NCI-H1694 treated with DMSO at 0.1 percent for 48 hours (cell line): Measurements from ENCODE around the gene XXYLT1.
A peak's percentile ranks its signal among the peaks of the same experiment; 100 is the strongest.
"Not testable (repeated sequence)": the region's sequence is repeated elsewhere in the genome, so short reads cannot be mapped to it uniquely, and the experiment has no call there.

ENCODE experiments used
- DNase-seq: peaks from one replicate; lab custom pipeline; 2025; lab: John Stamatoyannopoulos, UW

The XXYLT1 gene, protein sequence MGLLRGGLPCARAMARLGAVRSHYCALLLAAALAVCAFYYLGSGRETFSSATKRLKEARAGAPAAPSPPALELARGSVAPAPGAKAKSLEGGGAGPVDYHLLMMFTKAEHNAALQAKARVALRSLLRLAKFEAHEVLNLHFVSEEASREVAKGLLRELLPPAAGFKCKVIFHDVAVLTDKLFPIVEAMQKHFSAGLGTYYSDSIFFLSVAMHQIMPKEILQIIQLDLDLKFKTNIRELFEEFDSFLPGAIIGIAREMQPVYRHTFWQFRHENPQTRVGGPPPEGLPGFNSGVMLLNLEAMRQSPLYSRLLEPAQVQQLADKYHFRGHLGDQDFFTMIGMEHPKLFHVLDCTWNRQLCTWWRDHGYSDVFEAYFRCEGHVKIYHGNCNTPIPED

DNA sequence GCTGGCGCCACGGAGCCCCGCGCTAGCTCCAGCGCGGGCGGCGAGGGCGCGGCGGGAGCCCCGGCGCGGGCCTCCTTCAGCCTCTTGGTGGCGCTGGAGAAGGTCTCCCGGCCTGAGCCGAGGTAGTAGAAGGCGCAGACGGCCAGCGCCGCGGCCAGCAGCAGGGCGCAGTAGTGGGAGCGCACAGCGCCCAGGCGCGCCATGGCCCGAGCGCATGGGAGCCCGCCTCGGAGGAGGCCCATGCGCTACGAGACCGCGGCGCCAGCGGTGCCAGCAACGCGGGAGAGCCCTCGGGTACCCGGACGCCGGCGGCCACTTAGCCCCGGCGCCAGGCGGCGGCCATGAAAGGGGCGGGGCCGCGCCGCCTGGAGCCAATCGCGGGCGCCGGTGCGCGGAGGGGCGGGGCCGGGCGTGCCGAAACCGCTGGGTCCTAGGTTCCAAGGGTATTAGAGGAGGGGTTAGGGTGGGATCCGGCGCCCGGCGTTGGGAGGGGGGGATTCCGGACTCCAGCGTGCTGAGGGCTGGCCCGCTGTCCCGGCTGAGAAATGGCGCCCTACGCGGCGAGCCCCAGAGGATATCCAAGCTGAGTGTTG is at the start of gene XXYLT1:
Gene XXYLT1, minus strand, starts transcription at position 343 of the 593 bp plus-strand sequence. Its CDS starts 101 bp downstream, at position 242.
- peak; percentile 93 for DNase-seq

DNA sequence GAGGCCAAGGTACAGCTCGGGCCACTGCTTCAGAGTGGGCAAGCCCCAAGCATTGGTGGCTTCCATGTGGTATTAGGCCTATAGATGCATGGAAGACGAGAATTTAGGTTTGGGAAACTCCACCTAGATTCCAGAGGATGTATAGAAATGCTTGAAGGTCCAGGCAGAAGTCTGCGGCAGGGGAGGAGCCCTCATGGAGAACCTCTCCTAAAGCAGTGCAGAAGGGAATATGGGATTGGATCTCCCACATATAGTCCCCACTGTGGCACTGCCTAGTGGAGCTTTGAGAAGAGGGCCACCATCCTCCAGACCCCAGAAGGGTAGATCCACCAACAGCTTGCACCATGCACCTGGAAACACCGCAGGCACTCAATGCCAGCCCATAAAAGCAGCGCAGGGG is 48.1 kb upstream of the XXYLT1 start:
- DNase-seq: no peak

DNA sequence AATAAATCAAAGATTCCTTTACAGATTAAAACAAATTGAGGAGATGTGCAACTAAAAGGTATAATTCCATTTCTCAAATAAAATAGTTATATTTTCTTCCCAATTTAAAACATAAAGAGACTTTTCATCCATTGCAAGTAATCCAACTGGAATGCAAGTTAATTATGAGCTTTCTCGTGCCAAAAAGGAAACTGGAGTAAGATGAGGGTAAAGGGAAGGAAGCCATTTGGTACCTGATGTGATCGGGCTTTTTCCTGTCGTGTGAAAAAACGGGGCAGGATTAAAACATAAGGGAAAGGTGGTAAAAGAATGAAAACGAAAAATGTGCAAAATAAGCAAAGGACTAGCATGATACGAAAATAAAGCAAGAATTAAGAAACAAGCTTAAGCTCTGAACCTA is 41.8 kb upstream of the XXYLT1 start:
- no peak for DNase-seq

DNA sequence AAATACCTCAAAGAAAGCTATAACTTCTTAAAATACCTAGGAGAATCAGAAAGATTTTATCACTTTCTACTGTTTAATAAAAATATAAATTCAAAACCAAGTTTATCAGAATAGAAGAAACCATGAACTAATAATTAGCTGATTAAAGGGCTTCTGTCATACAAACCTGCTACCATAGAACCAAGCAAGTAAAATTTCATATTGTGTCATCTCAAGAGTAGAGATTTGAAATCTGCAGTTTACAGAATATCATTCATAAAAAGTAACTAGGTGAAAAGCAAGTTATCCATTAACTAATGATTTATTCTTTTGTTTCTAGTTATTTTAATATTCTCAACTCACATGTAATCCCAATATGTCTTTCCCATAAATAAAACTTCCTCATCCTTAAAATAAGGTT is 36.8 kb upstream of the XXYLT1 start:
- DNase-seq: no peak

DNA sequence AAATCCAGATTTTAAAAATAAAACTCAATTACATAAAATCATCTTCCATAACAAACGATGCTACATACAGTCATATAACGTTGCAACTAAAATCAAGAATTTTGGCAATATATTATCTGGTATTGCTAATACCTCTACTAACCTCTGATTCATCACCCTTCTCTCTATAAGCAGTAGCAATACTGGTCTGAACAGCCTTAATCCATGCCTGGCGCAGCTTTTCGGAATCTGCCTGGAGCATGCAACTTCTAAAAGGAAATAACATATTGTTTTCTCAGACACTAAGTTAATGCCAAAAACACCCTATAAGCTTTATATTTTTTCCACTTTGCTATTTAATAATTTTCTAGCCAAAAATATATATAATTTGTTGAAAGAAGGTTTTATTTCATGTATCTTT is 35.4 kb upstream of the XXYLT1 start:
- no peak for DNase-seq

DNA sequence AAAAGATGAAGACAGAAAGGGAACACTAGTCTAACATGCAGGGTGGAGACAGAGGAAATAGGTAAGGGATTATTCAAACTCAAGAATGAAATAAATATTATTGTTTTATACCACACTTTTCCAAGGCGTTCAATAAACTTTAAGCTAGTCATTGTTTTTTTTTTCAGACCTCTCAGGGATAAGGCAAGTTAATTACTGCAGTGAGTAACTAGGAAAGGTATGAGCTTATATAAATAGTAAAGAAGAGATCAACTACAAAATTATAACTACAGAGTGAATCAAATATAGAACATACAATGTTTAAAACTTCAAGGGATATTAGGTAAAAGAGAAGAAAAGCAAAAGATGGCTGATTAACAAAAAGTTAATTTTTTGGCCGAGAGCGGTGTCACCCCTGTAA is 31.5 kb upstream of the XXYLT1 start:
- no peak for DNase-seq

DNA sequence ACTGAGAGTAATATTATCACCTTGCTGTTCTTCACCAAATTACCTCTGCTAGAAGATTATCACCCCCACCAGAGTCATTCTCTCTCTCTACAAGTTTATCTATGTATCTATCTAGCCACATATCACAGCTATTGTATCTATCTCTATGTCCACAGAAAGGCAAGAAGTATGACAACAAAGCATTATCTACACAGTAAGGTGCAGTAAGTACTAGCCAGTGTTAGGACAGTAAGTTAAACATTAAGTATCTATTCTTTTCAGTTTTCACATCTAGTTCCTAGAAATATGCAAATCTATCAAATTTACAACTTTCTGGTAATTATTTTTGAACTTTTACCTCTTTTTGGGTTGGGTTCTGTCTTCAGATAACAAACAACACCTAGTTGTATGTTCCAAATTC is 26.5 kb upstream of the XXYLT1 start:
- DNase-seq: no peak

DNA sequence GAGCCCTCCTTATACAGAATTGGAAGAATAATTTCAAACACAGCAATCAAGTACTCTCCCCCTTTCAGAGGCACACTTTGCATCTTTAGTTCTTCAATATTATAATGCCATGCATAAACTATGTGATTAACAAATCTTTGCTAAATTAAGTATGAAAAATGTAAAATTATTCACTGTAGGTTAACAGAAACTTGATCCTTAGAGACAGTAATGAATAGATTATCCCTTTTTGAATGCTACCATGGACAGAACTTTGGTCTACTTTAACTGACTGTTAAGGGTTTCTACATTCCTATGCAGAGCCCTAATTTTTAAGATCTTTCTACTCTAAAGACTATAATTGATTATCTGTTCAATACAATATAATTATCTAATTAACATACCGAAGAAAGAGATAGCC is 25.7 kb upstream of the XXYLT1 start:
- DNase-seq: no peak

DNA sequence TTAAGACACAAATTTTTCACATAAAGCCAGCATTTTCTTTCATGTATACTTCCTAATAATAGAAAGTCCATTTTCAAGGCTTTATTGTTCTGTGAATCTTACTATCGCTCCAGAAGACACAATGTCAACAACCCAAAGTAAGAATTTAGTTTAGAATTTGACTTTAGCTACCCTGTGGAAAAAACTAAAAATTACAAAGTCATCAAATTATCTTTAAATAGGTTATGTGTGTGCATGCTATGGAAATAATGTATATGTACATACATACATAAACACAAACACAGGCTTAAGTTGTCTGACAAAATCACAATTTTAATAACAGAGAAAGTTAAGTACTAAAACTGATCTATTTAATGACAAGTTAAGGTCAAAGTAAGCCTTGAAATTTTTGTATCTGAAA is 20.2 kb upstream of the XXYLT1 start:
- no peak for DNase-seq

DNA sequence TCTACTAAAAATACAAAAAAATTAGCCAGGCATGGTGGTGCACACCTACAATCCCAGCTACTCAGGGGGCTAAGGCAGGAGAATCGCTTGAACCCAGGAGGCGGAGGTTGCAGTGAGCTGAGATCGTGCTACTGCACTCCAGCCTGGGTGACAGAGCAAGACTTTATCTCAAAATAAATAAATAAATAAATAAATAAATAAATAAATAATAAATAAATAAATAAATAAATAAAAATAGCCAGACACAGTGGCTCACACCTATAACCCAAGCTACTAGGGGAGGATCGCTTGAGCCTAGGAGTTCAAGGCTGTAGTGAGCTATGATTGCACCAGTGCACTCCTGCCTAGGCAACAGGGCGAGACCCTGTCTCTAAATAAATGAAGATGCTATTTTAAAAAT is 19.7 kb upstream of the XXYLT1 start:
- not testable (repeated sequence) for DNase-seq

DNA sequence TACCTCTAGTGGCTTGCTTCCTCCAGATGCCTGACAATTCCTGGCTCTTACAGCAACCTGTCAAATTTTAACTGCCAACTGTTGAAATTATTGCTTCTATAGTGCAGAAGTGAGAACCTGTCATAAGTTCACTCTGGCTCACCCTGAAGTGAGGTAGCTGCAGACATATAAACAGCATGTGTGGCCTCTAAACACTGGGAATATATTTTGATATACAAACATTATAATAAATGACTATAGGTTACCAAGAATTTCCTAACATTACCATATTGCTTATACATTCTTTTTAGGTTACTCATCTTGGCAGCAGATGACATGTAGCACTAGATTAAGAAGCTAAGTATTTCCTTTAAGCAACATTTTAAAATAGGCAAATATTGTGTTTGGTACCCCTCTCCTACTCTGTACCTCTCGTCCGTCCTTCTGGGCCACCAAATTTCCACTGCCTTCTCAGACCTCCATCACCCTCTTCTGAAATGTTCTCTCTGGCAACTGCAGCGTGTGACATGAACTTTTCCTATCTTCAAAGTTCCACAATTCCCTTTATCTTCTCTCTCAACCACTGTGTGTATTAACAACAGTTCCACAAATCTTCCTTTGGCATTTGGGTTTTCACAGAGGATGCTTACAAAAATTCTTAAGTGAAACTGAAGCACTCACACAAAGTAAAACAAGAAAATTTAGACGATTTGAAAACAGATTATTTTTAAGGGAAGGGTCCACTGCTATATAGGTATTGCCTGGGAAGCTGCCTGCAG is 15.3 kb upstream of the XXYLT1 start:
- no peak for DNase-seq

DNA sequence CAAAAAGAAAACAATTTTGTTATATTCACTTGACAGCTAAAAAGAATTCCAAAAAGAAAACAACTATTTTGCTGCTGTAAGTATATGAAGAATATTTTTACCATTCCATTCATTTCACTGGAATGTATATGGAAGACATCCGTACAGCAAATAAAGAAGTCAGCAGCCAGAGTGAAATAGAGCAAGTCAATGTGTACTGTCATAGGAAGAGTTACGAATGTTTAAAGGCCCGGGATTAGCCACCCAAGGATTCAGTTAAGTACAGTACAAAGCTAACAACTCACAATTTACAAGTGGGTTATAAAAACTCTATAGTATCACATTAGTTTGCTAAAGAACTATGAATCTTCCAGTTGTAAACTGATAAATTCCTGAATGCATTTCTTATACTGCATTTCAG is 14.4 kb upstream of the XXYLT1 start:
- no peak for DNase-seq

DNA sequence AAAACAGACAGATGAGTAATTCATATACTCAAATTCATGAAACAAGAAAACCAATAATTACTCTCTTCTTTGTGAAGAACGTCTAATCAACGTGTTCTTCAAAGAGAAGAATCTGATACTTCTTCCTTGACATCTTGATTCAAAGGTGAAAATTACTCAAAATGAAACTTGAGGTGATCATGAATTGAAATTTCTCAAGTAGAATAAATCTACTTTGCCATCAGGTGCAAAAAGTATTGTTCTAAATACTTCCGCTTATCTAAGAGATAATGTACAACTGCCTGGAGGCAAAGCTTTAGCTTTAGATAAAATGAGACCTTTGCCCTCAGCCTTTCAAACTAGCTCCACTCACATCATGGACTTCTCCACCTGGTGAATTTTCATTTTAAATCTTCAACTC is 13.9 kb upstream of the XXYLT1 start:
- no peak for DNase-seq

DNA sequence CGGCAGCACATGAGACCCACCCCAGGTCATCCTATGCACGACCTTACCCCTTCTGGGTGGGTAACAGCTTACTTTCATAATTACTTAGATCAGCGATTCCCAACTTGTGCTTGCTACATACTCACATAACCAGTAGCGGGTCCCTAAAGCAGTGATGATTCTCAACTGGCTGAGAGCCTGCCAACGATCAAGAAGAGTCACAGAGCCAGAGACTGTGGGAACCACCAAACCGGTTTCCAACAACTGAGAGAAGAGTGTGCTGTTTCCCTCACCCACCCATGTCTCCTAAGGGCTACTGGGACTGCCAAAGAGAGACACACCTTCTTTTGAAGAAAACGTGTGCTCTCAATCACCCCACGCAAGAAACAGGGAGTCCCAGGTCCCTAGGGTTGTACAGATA is 12.0 kb upstream of the XXYLT1 start:
- DNase-seq: no peak

DNA sequence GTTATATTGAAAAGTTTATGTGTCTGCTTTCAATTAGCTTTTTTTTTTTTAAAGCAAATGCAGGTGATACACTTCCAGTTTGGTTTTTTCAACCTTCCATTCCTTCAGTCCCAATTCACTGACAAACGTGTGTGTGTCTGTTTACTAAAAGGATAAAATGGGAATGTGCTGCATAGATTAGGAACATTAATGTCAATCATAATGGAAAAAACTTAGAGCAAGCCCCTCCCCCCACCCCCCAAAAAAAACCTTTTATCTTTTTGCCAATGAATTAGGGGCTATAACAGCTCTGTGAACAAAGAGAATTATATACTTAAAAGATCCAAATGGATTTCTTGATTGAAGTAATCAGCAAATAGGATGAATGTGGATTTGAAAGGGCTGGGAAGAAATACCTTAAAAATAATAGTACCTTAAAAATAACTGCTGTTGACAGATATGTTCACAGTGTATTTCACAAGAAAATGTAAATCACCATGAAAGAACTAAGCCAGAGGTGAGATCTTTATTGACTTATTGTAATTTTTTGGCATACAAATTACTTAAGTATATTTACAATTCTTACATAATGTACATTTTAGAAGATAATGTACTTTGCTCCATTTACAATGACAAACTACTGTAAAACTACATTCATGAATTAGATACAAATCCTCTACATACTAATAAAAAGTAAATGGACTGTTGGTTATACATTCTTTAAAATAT is 3.5 kb upstream of the XXYLT1 start:
- no peak for DNase-seq

DNA sequence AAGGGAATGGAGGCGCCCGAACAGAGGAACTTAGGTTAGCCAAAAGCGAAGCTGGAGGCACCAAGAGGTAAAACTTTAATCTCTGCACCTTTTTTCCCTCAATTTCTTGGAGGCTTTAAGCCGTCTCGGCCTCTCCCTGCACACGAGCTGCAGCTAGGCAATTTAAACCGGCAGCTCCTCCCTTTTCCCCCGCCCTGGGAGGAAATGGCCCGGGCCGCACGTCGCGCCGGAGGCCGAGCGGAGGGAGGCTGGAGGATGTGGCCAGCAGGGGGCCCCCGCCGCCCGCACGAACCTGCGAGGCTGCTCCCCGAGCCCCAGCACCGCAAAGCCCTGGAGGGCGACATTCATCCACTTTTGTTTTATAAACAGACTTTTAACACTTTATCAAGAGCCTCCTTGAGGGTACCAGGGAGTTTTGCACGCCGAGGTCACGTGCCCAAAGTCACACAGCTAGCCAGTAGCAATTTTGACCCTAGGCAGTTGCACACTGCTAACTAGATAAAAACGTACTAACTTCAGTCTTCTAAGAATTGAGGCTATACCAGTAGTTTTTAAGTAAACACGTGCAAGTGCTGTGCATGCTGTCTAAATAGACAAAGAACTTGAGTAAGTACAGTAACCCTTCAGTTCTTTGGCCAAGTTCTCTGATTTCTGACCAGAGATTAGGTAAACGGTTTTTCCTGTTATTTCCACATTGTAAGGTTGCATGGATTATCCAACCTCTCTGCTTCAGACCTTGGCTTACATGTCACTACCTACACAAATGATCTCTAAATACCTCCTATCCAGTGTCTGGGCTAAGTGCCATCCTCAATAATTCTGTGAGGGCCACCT is 668 bp upstream of the XXYLT1 start:
- peak; percentile 93 for DNase-seq

DNA sequence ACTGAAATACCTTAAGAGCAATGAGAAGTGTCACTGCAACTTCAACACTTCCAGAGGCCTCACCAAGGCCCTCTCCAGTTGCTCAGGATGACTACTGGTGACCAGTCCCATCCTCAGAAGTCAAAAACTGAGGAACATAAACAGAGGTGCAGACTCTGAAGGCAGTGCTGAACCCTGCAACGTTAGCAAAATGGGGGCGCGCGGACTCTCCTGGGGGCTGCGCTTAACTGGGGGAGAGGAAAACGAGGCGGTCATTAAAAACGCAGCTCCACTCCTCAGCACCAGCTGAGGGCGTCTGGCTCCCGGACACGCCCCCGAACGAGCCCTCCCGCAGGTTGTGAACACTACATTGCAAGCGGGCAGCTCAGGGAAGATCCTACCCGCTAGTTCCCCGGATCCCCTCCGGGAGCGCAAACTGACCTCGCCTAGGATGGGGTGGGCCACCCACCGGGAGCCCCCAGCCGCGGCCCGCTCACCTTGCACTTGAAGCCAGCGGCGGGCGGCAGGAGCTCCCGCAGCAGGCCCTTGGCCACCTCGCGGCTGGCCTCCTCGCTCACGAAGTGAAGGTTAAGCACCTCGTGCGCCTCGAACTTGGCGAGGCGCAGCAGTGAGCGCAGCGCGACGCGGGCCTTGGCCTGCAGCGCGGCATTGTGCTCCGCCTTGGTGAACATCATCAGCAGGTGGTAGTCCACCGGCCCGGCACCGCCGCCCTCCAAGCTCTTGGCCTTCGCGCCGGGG is 711 bp downstream of the XXYLT1 start:
- peak; percentile 34 for DNase-seq

DNA sequence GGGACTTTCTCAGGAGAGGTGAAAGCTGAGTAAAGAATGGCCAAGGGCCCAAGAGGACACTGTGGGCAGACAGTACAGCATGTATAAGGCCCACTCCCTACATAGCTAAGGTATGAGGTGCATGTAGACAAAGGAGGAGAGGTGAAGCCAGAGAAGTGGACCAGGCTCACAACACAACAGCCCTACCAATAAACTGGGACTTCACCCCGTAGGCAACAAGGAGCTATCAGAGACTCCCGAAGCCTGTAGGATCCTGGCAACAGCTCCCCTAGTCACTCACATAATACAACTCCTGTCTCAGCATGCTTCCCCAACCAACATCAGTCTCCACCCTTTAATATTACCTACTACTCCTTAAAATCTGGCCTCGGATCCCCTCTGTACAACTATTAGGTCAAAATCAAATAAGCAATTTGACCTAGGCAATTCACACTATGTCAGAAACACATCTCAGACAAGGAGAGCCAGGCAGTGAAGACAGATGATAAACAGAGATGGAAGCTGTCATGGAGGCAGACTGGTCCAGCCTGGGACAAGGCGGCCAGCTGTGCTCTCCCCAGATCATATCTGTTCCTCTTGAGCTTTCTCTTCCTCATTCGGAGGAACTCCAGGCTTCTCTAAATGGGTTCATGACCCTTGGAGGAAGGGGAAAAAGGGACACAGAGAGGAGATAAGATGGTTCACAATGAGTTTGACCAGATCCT is 1.4 kb downstream of the XXYLT1 start:
- DNase-seq: no peak

DNA sequence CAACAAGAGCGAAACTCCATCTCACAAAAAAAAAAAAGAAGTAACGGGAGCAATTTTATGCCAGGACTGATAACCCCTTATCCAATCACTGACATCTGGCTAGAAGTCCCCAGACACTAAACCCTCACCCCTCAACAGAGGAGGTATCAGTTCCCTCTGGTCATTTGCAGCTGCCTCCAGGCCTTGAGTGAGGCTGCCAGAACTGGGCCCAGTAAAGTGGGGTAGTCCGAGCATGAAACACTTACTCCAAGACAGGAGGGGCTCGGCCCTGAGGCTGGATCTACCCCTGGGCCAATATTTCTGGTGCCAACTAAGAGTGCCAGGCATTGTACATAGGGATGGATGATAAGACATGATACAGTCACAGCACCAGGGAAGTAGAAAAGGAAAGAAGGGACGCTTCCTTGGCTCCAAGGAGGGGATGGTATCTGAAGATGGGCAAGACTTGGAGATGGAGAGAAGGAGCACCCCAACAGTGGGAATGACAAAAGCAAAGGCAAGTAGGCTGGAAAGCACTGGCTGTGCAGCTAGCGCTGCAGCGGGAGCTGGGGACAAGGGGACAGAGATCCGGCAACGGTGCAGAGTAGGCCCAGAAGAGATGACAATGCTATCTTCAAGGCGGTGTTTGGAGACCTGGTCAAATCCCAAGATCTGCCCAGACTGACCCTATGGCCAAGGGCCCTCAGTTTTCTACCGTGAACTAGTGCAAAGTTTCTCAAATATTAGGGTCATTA is 2.2 kb downstream of the XXYLT1 start:
- no peak for DNase-seq

DNA sequence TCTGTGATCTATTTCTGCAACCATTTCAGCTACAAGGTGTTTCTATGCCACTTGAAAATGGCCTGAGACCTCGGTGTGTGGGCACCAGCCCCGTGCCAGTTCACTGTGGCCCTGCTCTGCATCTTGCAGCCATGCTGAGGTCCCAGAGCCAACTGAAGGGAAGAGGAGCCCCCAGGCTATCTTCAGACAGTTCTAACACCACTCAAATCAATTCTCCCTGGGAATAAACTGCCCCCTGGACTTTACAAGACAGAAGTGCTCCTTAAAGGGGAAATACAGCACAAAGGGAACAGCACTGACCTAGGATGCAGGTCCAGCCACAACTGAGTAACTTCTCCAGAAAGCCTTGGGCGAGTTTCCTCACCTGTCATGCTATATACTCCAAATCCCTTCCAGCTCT is 3.9 kb downstream of the XXYLT1 start:
- no peak for DNase-seq
